SU-DHL-6 (cell line): ENCODE data around the gene ELF2.

Experiments
- H2AFZ ChIP-seq: fragments of 200-600 bp; sonication (generic); 2 replicates; pipeline ENCODE4 v1.6.1; 2014; ENCODE audit warnings: low read depth, mild to moderate bottlenecking, moderate library complexity, mixed read lengths, antibody characterized with exemption, low read length; ENCODE audit not compliant: severe bottlenecking
- H3F3A ChIP-seq: fragments of 200-600 bp; shearing (Covaris generic); 2 replicates; pipeline ENCODE4 v1.6.0; 2016; ENCODE audit warnings: antibody characterized with exemption, mild to moderate bottlenecking; ENCODE audit not compliant: insufficient read depth
- H3K27ac ChIP-seq: fragments of 200-600 bp; sonication (generic); 2 replicates; pipeline ENCODE4 v1.5.1; 2016; ENCODE audit warnings: low read depth, mild to moderate bottlenecking, low read length, moderate library complexity, mixed read lengths
- H3K27me3 ChIP-seq: fragments of 200-600 bp; sonication (generic), shearing (Covaris generic); 2 replicates; pipeline ENCODE4 v1.6.0; 2014; ENCODE audit warnings: mild to moderate bottlenecking, low read length
- H3K36me3 ChIP-seq: fragments of 200-600 bp; sonication (generic); 2 replicates; pipeline ENCODE4 v1.6.1; 2014; ENCODE audit warnings: mild to moderate bottlenecking, low read length, mixed read lengths
- H3K4me2 ChIP-seq: fragments of 300-600, 200-600 bp; shearing (Covaris generic), sonication (generic); 2 replicates; pipeline ENCODE4 v1.6.0; 2014; ENCODE audit warnings: low read length, low read depth, mild to moderate bottlenecking; ENCODE audit not compliant: poor library complexity, severe bottlenecking
- H3K4me3 ChIP-seq: fragments of 200-600 bp; sonication (generic); 2 replicates; pipeline ENCODE4 v1.5.1; 2014; ENCODE audit warnings: antibody characterized with exemption, low read length, mild to moderate bottlenecking, mixed read lengths; ENCODE audit not compliant: insufficient read depth, poor library complexity, severe bottlenecking
- H3K79me2 ChIP-seq: fragments of 200-600 bp; sonication (generic); 2 replicates; pipeline ENCODE4 v1.6.1; 2014; ENCODE audit warnings: mild to moderate bottlenecking, low read length, moderate library complexity; ENCODE audit not compliant: insufficient read depth
- H3K9ac ChIP-seq: fragments of 200-600 bp; sonication (generic); 2 replicates; pipeline ENCODE4 v1.7.0; 2014; ENCODE audit warnings: mild to moderate bottlenecking, low read length
- H3K9me2 ChIP-seq: fragments of 200-600 bp; sonication (generic); replicated peaks from 2 replicates; pipeline ENCODE4 v1.6.1; 2014; ENCODE audit warnings: low read length; ENCODE audit not compliant: insufficient read depth
- H3K9me3 ChIP-seq: fragments of 200-600 bp; sonication (generic); 2 replicates; pipeline ENCODE4 v1.6.1; 2014; ENCODE audit warnings: low read length, mixed read lengths; ENCODE audit not compliant: insufficient read depth
- H4K20me1 ChIP-seq: fragments of 200-600 bp; sonication (generic); 2 replicates; pipeline ENCODE4 v1.6.1; 2014; ENCODE audit warnings: low read depth, mild to moderate bottlenecking, antibody characterized with exemption, low read length, moderate library complexity, mixed read lengths
- EZH2phosphoT487 ChIP-seq: fragments of 200-600 bp; sonication (generic), shearing (Covaris generic); conservative IDR thresholded peaks from 2 replicates; pipeline ENCODE4 v1.6.1; 2018; ENCODE audit warnings: mild to moderate bottlenecking, antibody characterized with exemption, low read length, moderate library complexity, mixed read lengths
- TF ChIP-seq, protein P1 (sequence below): fragments of 200-600 bp; sonication (generic); IDR thresholded peaks from one replicate; pipeline ENCODE4 v1.5.1; 2017; ENCODE audit warnings: antibody characterized with exemption, mild to moderate bottlenecking, low read length, moderate library complexity; ENCODE audit not compliant: insufficient read depth, poor library complexity, severe bottlenecking

The ELF2 gene

DNA sequence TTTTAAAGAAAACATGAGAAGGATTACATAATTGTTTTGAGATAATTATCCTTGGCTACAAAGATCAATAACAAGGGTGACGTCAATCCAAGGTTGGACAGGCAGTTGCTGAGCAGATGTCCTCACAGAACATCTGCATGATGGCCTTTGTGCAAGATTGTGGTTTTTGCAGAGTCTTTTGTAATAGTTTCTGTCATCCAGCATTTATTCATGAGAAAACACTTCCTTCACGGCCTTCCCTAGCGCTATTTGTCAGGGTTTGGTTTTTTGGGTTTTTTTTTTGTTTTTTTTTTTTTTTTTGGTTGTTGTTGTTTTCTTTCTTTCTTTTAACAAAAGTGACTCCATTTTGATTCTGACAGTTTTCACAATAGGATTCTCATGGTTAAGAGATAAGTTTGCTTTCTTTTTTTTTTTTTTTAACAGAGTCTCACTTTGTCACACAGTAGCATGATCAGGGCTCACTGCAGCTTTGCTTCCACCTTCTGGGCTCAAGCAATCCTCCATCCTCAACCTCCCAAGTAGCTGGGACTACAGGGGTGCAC is 31.5 kb upstream of the ELF2 start:
- H3K9me2 ChIP-seq: no peaks in the 10 kb centered on the region
- no peaks in the 10 kb centered on the region for H3F3A ChIP-seq
- H3K27ac ChIP-seq: no peak overlapping the region
- TF ChIP-seq EZH2phosphoT487: no peak
- TF ChIP-seq, protein P1, sequence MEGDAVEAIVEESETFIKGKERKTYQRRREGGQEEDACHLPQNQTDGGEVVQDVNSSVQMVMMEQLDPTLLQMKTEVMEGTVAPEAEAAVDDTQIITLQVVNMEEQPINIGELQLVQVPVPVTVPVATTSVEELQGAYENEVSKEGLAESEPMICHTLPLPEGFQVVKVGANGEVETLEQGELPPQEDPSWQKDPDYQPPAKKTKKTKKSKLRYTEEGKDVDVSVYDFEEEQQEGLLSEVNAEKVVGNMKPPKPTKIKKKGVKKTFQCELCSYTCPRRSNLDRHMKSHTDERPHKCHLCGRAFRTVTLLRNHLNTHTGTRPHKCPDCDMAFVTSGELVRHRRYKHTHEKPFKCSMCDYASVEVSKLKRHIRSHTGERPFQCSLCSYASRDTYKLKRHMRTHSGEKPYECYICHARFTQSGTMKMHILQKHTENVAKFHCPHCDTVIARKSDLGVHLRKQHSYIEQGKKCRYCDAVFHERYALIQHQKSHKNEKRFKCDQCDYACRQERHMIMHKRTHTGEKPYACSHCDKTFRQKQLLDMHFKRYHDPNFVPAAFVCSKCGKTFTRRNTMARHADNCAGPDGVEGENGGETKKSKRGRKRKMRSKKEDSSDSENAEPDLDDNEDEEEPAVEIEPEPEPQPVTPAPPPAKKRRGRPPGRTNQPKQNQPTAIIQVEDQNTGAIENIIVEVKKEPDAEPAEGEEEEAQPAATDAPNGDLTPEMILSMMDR: no peak
- H3K9ac ChIP-seq: no peak overlapping the region
- H3K4me3 ChIP-seq: no peak overlapping the region
- no peaks in the 10 kb centered on the region for H3K79me2 ChIP-seq
- H3K27me3 ChIP-seq: no peaks in the 10 kb centered on the region
- H2AFZ ChIP-seq: no peak overlapping the region
- H3K4me2 ChIP-seq: no peak overlapping the region
- no peaks in the 10 kb centered on the region for H3K36me3 ChIP-seq
- H4K20me1 ChIP-seq: no peaks in the 10 kb centered on the region
- no peaks in the 10 kb centered on the region for H3K9me3 ChIP-seq

DNA sequence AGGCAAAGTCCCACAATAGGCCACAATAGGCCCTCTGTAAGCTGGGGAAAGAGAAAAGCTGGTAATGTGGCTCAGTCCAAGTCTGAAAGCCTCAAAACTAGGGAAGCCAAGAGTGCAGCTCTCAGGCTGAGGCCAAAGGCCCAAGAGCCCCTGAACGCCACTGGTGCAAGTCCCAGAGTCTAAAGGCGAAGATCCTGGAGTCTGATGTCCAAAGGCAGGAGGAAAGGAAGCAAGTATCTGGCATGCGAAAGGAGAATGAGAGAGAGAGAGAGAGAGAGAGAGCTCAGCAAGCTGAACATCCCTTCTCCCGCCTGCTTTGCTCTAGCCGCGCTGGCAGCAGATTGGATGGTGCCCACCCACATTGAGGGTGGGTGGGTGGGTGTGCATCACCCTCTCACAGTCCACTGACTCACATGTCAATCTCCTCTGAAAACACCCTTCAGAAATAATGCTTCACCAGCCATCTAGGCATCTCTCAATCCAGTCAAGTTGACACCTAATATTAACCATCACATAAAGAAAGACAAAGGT is 30.9 kb upstream of the ELF2 start:
- TF ChIP-seq EZH2phosphoT487: no peak
- H3K4me2 ChIP-seq: no peak overlapping the region
- no peaks in the 10 kb centered on the region for H3F3A ChIP-seq
- no peak overlapping the region for H3K4me3 ChIP-seq
- H4K20me1 ChIP-seq: no peaks in the 10 kb centered on the region
- no peak overlapping the region for H2AFZ ChIP-seq
- no peaks in the 10 kb centered on the region for H3K9me3 ChIP-seq
- no peak overlapping the region for H3K27ac ChIP-seq
- no peaks in the 10 kb centered on the region for H3K79me2 ChIP-seq
- H3K9me2 ChIP-seq: no peaks in the 10 kb centered on the region
- no peaks in the 10 kb centered on the region for H3K36me3 ChIP-seq
- no peak overlapping the region for H3K9ac ChIP-seq
- no peaks in the 10 kb centered on the region for H3K27me3 ChIP-seq

DNA sequence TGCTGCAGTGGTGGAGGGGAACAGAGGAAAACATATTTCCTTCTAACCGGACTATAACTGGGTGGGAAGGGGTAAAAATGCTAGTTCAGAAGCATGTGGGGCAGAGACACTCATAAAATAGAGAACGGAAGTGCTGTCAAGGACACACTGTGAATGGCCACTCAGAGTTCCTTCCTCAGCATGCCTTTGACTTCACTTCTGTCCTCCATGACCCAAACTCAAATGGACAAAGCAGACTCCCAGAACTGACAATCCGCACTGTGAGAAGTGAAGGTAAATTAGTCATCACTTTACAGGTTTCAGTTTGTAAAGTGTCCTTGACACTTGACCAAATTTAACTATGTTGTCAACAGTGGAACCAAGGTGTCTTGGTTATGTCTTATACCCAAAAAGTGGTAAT is 30.2 kb upstream of the ELF2 start:
- no peaks in the 10 kb centered on the region for H3K9me3 ChIP-seq
- no peak overlapping the region for H3K4me2 ChIP-seq
- no peak overlapping the region for H3K4me3 ChIP-seq
- H3K27ac ChIP-seq: no peak overlapping the region
- no peaks in the 10 kb centered on the region for H4K20me1 ChIP-seq
- no peaks in the 10 kb centered on the region for H3K79me2 ChIP-seq
- no peaks in the 10 kb centered on the region for H3F3A ChIP-seq
- H3K27me3 ChIP-seq: no peaks in the 10 kb centered on the region
- no peak overlapping the region for H2AFZ ChIP-seq
- no peak overlapping the region for H3K9ac ChIP-seq
- no peaks in the 10 kb centered on the region for H3K36me3 ChIP-seq
- TF ChIP-seq, protein P1: no peak
- no peaks in the 10 kb centered on the region for H3K9me2 ChIP-seq

DNA sequence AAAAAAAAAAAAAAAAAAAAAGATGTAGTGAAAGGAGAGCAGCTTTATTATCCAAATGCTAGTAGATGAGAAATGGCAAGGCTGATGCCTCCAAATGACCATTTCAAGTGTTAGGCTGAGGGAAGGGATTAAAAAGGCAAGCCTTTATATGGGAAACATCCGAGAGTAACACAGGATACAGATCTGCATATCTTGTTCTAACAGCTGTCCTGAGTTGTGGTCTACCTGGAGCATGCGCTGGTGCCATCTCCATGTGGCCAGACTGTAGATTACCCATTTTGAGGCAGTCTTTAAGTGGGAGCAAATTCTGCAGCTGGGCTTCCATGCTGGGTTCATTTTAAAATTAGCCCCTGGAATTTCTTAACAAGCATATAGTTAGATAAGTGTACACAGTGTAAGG is 26.0 kb upstream of the ELF2 start:
- H3K27me3 ChIP-seq: no peaks in the 10 kb centered on the region
- no peaks in the 10 kb centered on the region for H3K36me3 ChIP-seq
- no peaks in the 10 kb centered on the region for H3K9me3 ChIP-seq
- no peaks in the 10 kb centered on the region for H3F3A ChIP-seq
- H4K20me1 ChIP-seq: no peaks in the 10 kb centered on the region
- TF ChIP-seq EZH2phosphoT487: no peak
- TF ChIP-seq, protein P1: no peak
- no peaks in the 10 kb centered on the region for H3K9me2 ChIP-seq
- no peak overlapping the region for H3K27ac ChIP-seq
- no peak overlapping the region for H3K9ac ChIP-seq
- H2AFZ ChIP-seq: no peak overlapping the region
- no peaks in the 10 kb centered on the region for H3K79me2 ChIP-seq
- no peak overlapping the region for H3K4me2 ChIP-seq
- no peak overlapping the region for H3K4me3 ChIP-seq
